ENCODE data around the gene KCNJ16.

The KCNJ16 gene

DNA sequence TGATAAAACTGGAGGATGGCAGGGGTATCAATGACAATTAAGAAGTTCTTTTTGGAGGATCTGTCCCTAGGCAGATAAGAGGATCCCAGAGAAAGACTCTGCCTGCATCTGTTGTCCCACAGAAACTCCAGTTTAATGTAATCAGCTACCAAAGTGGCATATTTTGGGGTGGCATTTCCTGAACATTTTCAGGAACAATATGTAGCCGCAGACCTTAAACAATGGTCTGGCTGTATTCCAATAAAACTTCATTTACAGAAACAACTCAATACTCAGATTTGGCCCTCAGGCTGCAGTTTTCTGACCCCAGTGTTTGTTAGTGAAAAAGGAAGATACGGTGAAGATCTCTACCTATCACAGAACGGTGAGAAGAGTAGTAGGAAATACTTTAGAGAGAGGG lies 46.1 kb downstream of the KCNJ16 start:
- TF ChIP-seq, protein P1, sequence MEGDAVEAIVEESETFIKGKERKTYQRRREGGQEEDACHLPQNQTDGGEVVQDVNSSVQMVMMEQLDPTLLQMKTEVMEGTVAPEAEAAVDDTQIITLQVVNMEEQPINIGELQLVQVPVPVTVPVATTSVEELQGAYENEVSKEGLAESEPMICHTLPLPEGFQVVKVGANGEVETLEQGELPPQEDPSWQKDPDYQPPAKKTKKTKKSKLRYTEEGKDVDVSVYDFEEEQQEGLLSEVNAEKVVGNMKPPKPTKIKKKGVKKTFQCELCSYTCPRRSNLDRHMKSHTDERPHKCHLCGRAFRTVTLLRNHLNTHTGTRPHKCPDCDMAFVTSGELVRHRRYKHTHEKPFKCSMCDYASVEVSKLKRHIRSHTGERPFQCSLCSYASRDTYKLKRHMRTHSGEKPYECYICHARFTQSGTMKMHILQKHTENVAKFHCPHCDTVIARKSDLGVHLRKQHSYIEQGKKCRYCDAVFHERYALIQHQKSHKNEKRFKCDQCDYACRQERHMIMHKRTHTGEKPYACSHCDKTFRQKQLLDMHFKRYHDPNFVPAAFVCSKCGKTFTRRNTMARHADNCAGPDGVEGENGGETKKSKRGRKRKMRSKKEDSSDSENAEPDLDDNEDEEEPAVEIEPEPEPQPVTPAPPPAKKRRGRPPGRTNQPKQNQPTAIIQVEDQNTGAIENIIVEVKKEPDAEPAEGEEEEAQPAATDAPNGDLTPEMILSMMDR (conservative IDR thresholded peaks at IDR 0.05; ENCODE audit: low read depth, low read length) = no peak
- H3K4me3 ChIP-seq (ENCODE audit: low read length) = no peak overlapping the region
- DNase-seq (ENCODE audit: low read depth) = no peak

DNA sequence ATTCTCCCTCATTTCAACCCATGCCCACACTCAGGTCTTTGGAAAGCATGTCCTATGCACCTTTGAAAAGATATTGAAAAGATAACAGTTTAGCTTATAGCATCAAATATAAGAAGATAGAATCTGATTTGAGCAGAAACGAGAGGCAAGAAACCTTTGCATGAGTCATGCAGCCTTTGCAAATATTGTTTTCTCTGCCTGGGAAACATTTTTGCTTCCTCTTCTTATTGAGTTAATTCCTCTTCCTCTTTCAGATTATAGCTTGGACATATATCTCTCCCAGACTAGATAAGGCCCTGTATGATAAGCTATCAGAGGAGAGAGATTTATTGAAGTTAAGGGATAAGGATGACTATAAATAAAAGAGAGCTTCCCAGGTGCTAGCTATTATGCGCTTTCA lies 48.2 kb downstream of the KCNJ16 start:
- H3K4me3 ChIP-seq (ENCODE audit: low read length) = no peak overlapping the region
- TF ChIP-seq, protein P1 (conservative IDR thresholded peaks at IDR 0.05; ENCODE audit: low read depth, low read length) = no peak
- no peak for DNase-seq (ENCODE audit: low read depth)

- H3K4me3 ChIP-seq (ENCODE audit: low read length) = no peak overlapping the region
- TF ChIP-seq, protein P1 (conservative IDR thresholded peaks at IDR 0.05; ENCODE audit: low read depth, low read length) = no peak
- no peak for DNase-seq (ENCODE audit: low read depth)
Observed at GRCh38 chr17:70124723-70125122, 49.7 kb downstream of the KCNJ16 start.

DNA sequence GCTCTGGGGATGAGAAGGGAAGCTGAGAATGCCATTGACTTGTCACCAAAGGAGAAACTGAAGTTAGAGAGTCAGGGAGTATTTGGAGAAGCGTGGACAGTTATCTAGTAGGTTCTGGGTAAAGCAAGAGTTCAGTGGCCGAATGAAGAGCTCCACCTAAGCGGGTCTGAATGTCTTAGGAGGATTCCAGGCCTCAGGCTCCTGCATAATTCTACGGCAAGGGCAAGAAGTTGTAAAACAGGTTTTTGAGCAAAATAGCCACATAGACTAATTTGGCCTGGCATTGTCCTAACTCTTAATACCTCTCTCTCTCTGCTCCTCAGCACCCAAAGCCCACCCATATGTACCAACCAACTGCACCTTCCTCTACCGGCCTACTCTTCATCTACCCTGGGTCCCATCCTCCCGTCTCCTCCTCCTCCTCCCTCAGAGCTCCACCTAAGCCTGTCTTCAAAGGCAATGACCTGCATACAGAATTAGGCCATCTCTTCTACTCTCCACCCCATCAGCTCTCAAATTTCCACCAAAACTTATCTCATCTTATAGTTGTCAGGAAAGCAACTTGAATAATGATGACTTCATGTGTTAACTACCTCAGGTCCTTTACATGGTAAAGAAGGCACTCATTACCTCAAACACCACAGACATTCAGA lies 52.3 kb downstream of the KCNJ16 start:
- DNase-seq (ENCODE audit: low read depth) = no peak
- TF ChIP-seq, protein P1 (conservative IDR thresholded peaks at IDR 0.05; ENCODE audit: low read depth, low read length) = no peak
- H3K4me3 ChIP-seq (ENCODE audit: low read length) = no peak overlapping the region

- TF ChIP-seq, protein P1 (conservative IDR thresholded peaks at IDR 0.05; ENCODE audit: low read depth, low read length) = no peak
- no peak for DNase-seq (ENCODE audit: low read depth)
- no peak overlapping the region for H3K4me3 ChIP-seq (ENCODE audit: low read length)
Observed at GRCh38 chr17:70128727-70129238, 53.8 kb downstream of the KCNJ16 start.

DNA sequence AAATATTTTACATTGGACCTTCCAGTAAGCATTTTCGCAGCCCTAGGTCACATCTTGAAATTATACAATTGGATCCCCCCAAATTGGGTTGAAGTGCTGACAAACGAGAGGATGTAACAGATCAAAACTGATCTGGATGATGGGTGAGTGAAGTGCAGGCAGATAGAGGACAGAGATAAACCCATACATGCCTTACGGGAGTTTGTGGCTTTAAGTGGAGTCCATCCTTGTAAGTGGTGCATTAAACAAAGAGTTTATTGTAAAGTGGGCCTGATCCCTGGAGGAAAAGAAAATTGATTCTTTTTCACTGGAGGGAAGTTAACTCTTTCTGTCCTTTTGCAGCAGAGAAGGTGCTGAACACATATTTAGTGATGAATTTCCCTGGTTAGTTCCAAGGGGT lies 55.3 kb downstream of the KCNJ16 start:
- TF ChIP-seq, protein P1 (conservative IDR thresholded peaks at IDR 0.05; ENCODE audit: low read depth, low read length) = no peak
- no peak overlapping the region for H3K4me3 ChIP-seq (ENCODE audit: low read length)
- DNase-seq (ENCODE audit: low read depth) = no peak

DNA sequence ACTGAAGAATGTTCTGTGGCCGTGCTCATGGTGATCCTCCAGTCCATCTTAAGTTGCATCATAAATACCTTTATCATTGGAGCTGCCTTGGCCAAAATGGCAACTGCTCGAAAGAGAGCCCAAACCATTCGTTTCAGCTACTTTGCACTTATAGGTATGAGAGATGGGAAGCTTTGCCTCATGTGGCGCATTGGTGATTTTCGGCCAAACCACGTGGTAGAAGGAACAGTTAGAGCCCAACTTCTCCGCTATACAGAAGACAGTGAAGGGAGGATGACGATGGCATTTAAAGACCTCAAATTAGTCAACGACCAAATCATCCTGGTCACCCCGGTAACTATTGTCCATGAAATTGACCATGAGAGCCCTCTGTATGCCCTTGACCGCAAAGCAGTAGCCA lies 57.5 kb downstream of the KCNJ16 start:
- no peak for DNase-seq (ENCODE audit: low read depth)
- TF ChIP-seq, protein P1 (conservative IDR thresholded peaks at IDR 0.05; ENCODE audit: low read depth, low read length) = no peak
- no peak overlapping the region for H3K4me3 ChIP-seq (ENCODE audit: low read length)
